ENCODE results near the gene SEPTIN12. TPM values are rescaled to one million over a fixed set of nuclear protein-coding genes. Genes with fewer than 3 reads are reported as not detected.

The SEPTIN12 gene
- total and polyA plus RNA-seq, 2 of the 8 experiments (the other 6 are each of a cell fraction or from before 2014, with no cell fraction given): 0.24 TPM; not detected in 1

GRCh38 chr16:4783951-4784336 is 4.2 kb downstream of the SEPTIN12 start (continued):
- TF ChIP-seq CTCF (IDR thresholded peaks at IDR 0.05; ENCODE audit: control extremely low read depth in 1 of 3, insufficient read depth in 1 of 3, low read depth in 1 of 3, low read length in 3 of 3) (no peak), CHD2 (IDR thresholded peaks at IDR 0.05; ENCODE audit: low read length) (no peak), SP2 (IDR thresholded peaks at IDR 0.05; ENCODE audit: low read length) (no peak)

Data from H1 (cell line).